Osteocyte (in vitro differentiated cells): ENCODE measurements around the gene DENND4C. TPM values are rescaled to one million over a fixed set of nuclear protein-coding genes. Genes with fewer than 3 reads are reported as not detected.

Experiments used
- DNase-seq: peaks from one replicate; pipeline ENCODE4 v3.0.0; 2021; ENCODE audit warnings: mixed read lengths; ENCODE audit not compliant: unreplicated experiment; ENCODE audit errors: extremely low spot score
- H3K27ac Mint-ChIP-seq: one replicate; pipeline ENCODE4 v1.8.0; 2021; ENCODE audit warnings: mild to moderate bottlenecking, mixed read lengths; ENCODE audit not compliant: unreplicated experiment
- H3K27me3 Mint-ChIP-seq: one replicate; pipeline ENCODE4 v1.8.0; 2021; ENCODE audit warnings: mixed read lengths; ENCODE audit not compliant: unreplicated experiment
- H3K36me3 Mint-ChIP-seq: one replicate; pipeline ENCODE4 v1.8.0; 2021; ENCODE audit warnings: mixed read lengths; ENCODE audit not compliant: unreplicated experiment
- H3K4me1 Mint-ChIP-seq: one replicate; pipeline ENCODE4 v1.8.0; 2021; ENCODE audit warnings: mixed read lengths; ENCODE audit not compliant: unreplicated experiment
- H3K4me3 Mint-ChIP-seq: one replicate; pipeline ENCODE4 v1.8.0; 2021; ENCODE audit warnings: mild to moderate bottlenecking, moderate library complexity, mixed read lengths; ENCODE audit not compliant: unreplicated experiment
- H3K9me3 Mint-ChIP-seq: one replicate; pipeline ENCODE4 v1.8.0; 2021; ENCODE audit warnings: mixed read lengths; ENCODE audit not compliant: unreplicated experiment
- total RNA-seq: library from RNA; stranded (reverse); gene quantifications from 2 replicates; pipeline ENCODE4 v1.2.1, GENCODE V29; 2021
- TF ChIP-seq, protein P1 (sequence below): fragments of 200-600 bp; sonication (generic); IDR thresholded peaks from 2 replicates; pipeline ENCODE4 v1.5.0; 2021; ENCODE audit warnings: antibody characterized with exemption, mild to moderate bottlenecking, moderate library complexity

The DENND4C gene
- total RNA-seq, 1 donor from 2014 or later: 41.3 TPM

DNA sequence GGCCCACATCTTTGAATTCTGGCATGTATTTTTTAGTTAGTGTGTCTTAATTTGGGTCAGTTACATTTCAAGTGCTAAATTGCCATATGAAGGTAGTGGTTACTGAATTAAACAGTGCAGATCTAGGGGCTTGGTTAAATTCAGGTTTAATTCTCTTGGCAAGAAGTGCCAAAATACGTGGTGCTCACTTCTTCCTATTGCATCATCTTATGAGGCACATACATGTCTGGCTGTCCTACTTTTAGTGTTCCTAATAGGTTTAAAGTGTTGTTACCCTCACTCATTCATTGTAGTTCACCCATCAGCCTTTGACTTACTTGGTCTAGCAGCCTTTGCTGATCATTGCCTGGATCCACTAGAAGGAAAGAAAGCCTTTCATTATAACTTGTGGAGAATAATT, 90.0 kb downstream of the DENND4C start:
- no peaks in the 10 kb centered on the region for H3K27me3 Mint-ChIP-seq
- no peaks in the 10 kb centered on the region for H3K9me3 Mint-ChIP-seq
- no peaks in the 10 kb centered on the region for H3K4me1 Mint-ChIP-seq
- no peak for DNase-seq
- peaks cover 47% of the 10 kb centered on the region for H3K36me3 Mint-ChIP-seq
- TF ChIP-seq, protein P1, sequence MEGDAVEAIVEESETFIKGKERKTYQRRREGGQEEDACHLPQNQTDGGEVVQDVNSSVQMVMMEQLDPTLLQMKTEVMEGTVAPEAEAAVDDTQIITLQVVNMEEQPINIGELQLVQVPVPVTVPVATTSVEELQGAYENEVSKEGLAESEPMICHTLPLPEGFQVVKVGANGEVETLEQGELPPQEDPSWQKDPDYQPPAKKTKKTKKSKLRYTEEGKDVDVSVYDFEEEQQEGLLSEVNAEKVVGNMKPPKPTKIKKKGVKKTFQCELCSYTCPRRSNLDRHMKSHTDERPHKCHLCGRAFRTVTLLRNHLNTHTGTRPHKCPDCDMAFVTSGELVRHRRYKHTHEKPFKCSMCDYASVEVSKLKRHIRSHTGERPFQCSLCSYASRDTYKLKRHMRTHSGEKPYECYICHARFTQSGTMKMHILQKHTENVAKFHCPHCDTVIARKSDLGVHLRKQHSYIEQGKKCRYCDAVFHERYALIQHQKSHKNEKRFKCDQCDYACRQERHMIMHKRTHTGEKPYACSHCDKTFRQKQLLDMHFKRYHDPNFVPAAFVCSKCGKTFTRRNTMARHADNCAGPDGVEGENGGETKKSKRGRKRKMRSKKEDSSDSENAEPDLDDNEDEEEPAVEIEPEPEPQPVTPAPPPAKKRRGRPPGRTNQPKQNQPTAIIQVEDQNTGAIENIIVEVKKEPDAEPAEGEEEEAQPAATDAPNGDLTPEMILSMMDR: no peak
- H3K4me3 Mint-ChIP-seq: no peak overlapping the region
- H3K27ac Mint-ChIP-seq: no peak overlapping the region

DNA sequence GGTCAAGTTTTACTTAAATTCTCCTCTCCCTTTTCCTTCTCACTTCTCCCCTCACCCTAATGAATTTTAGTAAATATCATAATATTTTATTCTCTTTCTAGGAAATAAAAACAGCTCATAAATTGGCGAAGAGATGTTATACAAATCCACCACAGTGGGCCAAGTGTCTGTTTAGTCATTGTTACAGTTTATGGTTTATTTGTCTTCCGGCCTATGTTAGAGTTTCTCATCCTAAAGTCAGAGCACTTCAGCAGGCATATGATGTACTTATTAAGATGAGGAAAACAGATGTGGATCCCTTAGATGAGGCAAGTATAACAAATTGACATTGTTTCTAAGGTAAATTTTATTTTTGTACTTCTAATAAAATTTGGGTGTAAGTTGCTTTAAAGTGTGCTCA, 101.4 kb downstream of the DENND4C start:
- Mint-ChIP-seq H3K9me3 (peaks cover 3% of the 10 kb centered on the region), H3K36me3 (peaks cover 26% of the 10 kb centered on the region), H3K27me3 (no peaks in the 10 kb centered on the region), H3K4me3 (no peak overlapping the region), H3K4me1 (no peaks in the 10 kb centered on the region), H3K27ac (no peak overlapping the region)
- TF ChIP-seq, protein P1: no peak
- DNase-seq: no peak

DNA sequence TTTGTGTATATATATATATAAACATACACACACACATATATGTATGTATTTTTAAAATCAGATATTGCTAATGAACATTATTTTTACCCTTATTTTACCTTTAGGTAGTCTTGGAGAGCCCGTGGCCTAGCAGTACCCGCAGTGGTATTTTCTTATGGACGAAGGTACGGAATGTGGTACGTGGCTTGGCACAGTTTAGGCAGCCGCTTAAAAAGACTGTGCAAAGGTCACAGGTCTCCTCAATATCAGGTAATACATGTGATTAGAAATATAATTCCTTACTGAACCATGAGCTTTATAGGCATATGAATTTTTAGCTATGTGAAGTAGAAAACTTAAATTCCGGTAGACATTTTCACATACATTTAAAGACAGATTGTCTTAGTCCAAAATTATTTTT, 105.7 kb downstream of the DENND4C start:
- no peaks in the 10 kb centered on the region for H3K27me3 Mint-ChIP-seq
- TF ChIP-seq, protein P1: no peak
- no peaks in the 10 kb centered on the region for H3K9me3 Mint-ChIP-seq
- H3K27ac Mint-ChIP-seq: no peak overlapping the region
- H3K36me3 Mint-ChIP-seq: peaks cover 19% of the 10 kb centered on the region
- DNase-seq: no peak
- H3K4me1 Mint-ChIP-seq: no peaks in the 10 kb centered on the region
- H3K4me3 Mint-ChIP-seq: no peak overlapping the region

DNA sequence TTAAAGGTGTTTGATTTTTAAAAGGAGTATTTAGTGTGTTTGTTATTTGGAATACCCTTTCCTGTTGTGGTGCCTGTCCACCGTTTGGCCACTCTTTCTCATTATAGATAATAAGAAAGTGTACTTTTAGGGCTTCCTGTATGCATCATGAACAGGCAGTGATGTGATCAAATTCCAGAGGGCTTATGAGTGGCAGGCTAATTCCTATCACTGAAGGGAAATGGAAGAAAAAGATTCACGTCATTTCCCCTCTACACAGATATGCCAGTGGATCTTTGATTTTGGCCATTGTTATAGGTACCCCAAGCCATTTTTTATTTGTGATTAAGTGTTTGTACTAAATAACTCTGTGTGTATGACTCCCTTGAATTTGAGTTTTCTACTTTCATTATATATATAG, 112.5 kb downstream of the DENND4C start:
- H3K27me3 Mint-ChIP-seq: no peaks in the 10 kb centered on the region
- H3K4me3 Mint-ChIP-seq: no peak overlapping the region
- H3K9me3 Mint-ChIP-seq: no peaks in the 10 kb centered on the region
- no peak for DNase-seq
- peaks cover 33% of the 10 kb centered on the region for H3K36me3 Mint-ChIP-seq
- H3K27ac Mint-ChIP-seq: no peak overlapping the region
- H3K4me1 Mint-ChIP-seq: no peaks in the 10 kb centered on the region
- TF ChIP-seq, protein P1: no peak

DNA sequence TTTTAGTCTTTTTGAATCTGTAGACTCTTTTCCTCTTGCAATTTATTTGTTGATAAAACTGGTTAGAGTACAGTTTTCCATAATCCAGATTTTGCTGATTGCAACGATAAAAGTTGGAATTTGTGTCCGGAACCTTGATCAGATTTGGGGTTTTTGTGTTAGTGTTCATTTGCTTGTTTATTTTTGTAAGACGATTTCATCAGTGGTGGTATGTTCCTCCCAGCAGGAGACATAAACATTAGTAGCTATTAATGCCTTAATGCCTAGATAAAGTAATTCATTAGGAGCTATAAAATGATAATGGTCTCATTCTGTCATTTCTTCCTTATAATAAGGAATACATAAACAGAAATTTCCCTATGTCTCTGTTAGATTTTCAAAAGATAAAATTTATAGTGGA, 128.2 kb downstream of the DENND4C start:
- no peak overlapping the region for H3K4me3 Mint-ChIP-seq
- H3K9me3 Mint-ChIP-seq: no peaks in the 10 kb centered on the region
- H3K27me3 Mint-ChIP-seq: no peaks in the 10 kb centered on the region
- H3K27ac Mint-ChIP-seq: no peak overlapping the region
- peaks cover 41% of the 10 kb centered on the region for H3K36me3 Mint-ChIP-seq
- DNase-seq: no peak
- H3K4me1 Mint-ChIP-seq: no peaks in the 10 kb centered on the region
- TF ChIP-seq, protein P1: no peak
